GM12875 (cell line): ENCODE measurements around the gene ATP4A.
"Not testable (repeated sequence)": the region's sequence is repeated elsewhere in the genome, so short reads cannot be mapped to it uniquely, and the experiment has no call there.

Experiments used
- H3K4me3 ChIP-seq: one replicate; pipeline ENCODE4 v1.5.1; 2011; ENCODE audit warnings: low read depth, low read length, control low read depth
- CTCF ChIP-seq: IDR thresholded peaks from 2 replicates; pipeline ENCODE4 v1.5.1; 2011; ENCODE audit warnings: low read depth, mild to moderate bottlenecking, control low read depth, inconsistent platforms, low read length, moderate library complexity, borderline replicate concordance; ENCODE audit not compliant: insufficient read depth

ATP4A gene

GRCh38 chr19:35563207-35563829 is at the start of gene ATP4A:
Gene ATP4A, minus strand, starts transcription at chr19:35563658. Its CDS starts 29 bp downstream, at chr19:35563629.
- TF ChIP-seq CTCF: no peak
- no peak within 1 kb of the TSS for H3K4me3 ChIP-seq

DNA sequence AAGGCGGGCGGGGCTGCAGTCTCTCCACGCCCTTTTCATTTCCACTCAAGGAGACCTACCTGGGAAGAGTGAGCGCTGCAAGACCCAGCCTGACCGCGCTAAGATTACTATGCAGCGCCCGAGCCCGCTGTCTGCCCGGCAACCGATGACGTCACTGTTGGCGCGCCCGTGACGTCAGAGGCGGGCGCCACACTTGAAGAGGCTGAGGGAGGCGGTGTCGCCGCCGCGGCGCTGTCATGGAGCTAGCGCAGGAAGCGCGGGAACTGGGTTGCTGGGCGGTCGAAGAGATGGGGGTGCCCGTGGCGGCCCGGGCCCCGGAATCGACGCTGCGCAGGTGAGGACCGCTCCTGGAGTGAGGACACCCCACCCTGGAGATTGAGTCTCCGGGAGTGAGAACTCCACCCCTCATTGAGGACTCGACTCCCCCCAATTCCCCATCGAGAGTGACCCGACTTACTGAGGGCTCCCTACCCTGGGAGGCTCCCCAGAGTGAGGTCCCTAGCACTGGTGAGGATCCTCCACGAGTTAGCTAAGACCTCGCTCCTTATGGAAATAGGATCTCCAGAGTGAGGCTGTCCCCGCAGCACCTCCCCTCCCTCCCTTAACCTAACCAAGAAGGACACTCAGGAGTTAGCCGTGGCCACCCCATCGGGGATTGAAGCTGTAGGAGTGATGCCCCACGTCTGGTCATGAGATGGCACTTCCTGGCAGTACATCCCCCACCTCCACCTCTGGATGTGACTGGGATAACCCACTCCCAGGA is 49.3 kb upstream of the ATP4A start, which contains the start of gene HAUS5:
Gene HAUS5 (plus strand): TSS at position 177 of the 763 bp plus-strand sequence. CDS start 60 bp downstream, at position 237.
- TF ChIP-seq CTCF: no peak
- H3K4me3 ChIP-seq: peak within 1 kb of the TSS; percentile 71

DNA sequence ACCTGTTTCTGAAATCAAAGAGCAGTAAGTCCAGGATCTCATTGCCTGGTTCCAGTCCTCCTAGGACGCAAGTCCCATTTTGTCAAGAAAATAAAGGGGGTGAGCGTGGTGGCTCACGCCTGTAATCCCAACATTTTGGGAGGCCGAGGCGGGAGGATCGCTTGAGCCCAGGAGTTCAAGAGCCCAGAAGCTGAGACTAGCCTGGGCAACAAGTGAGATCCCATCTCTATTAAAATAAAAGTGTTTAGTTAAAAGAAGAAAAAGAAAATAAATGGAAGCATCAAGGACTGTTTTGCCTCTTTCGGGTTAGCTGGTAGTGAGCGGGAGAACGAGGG is 48.7 kb upstream of the ATP4A start:
- peak overlapping the region; percentile 71 for H3K4me3 ChIP-seq
- no peak for TF ChIP-seq CTCF

DNA sequence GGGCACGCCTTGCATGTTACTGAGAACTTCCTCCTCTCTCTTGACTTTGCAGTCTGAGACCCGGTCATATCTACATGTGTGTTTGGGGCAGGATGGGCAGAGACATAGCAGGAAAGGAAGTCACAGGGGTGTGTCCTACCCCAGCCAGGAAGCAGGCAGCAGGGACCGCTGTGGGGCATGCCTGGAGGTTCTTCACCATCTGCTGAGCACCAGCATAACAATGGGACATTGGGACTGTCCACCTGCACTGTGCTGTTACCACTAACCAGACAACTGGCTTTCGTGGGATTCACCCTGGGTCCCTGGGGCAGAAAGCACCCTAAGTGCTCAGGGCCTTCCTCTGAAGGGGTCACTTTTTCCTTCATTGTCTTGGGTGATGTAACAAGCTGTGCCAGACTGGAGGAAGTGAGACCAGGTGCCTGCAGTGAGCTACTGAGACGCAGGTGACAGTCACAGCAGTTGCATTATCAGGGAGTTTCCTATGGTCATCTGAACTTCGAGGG is 46.4 kb upstream of the ATP4A start:
- H3K4me3 ChIP-seq: no peak overlapping the region
- no peak for TF ChIP-seq CTCF

DNA sequence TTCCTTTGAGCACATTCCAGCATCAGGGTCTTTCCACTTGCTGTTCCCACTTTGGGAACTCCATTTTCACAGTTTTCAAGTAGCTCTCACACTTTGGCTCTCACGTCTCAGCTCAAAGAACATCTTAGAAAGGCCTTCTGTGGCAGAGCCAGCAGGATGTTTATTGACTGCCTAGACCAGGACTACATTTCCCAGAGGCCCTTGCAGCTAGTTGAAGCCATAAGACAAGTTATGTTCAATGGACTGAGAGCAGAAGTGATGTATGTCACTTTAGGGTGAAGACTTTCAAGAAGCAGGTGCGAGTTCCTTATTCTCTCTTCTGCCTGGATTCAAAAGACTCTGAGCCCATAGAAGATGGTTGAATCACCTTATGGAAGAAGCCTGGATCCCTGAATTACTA is 44.8 kb upstream of the ATP4A start:
- no peak for TF ChIP-seq CTCF
- no peak overlapping the region for H3K4me3 ChIP-seq

DNA sequence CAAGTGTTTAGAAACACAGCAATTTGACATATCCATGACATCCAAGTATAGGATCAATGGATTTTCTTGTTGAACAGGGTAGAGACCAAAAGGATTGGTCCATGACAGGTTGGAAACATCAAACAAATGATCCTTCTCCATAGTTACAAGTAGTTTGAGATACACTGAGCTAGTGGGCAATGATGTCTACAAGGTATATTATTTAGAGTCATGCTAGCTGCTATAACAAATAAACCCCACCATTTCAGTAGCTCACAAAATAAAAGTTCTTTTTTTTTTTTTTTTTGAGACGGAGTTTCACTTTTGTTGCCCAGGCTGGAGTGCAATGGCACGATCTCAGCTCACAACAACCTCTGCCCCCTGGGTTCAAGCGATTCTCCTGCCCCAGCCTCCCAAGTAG is 44.2 kb upstream of the ATP4A start:
- H3K4me3 ChIP-seq: no peak overlapping the region
- no peak for TF ChIP-seq CTCF

GRCh38 chr19:35607170-35607569 is 43.7 kb upstream of the ATP4A start:
- H3K4me3 ChIP-seq: not testable (repeated sequence)

GRCh38 chr19:35604436-35604835 is 41.0 kb upstream of the ATP4A start:
- H3K4me3 ChIP-seq: not testable (repeated sequence)
